NCI-H128 (cell line): ENCODE measurements around the gene BTF3L4.
"Not testable (repeated sequence)": the region's sequence is repeated elsewhere in the genome, so short reads cannot be mapped to it uniquely, and the experiment has no call there.

ENCODE experiments used
- DNase-seq: peaks from one replicate; lab custom pipeline; 2025; ENCODE audit not compliant: unreplicated experiment; lab: John Stamatoyannopoulos, UW

BTF3L4 gene

GRCh38 chr1:52056163-52056936 lies at the start of gene BTF3L4:
Gene BTF3L4, plus strand, starts transcription at chr1:52056295. Its CDS starts 3,553 bp downstream, at chr1:52059848.
- DNase-seq = peak; percentile 96

- no peak for DNase-seq
Observed at GRCh38 chr1:52007215-52008002, 48.7 kb upstream of the BTF3L4 start.

- DNase-seq = no peak
Observed at GRCh38 chr1:52008071-52008809, 47.9 kb upstream of the BTF3L4 start.

GRCh38 chr1:52022133-52022532 lies 34.0 kb upstream of the BTF3L4 start:
- DNase-seq = no peak

GRCh38 chr1:52026278-52026677 lies 29.8 kb upstream of the BTF3L4 start:
- DNase-seq = no peak

- DNase-seq = no peak
Observed at GRCh38 chr1:52028328-52028727, 27.8 kb upstream of the BTF3L4 start.

GRCh38 chr1:52028839-52029238 lies 27.3 kb upstream of the BTF3L4 start:
- DNase-seq = not testable (repeated sequence)

GRCh38 chr1:52032124-52032784 lies 23.8 kb upstream of the BTF3L4 start:
- DNase-seq = no peak

GRCh38 chr1:52032785-52033131 lies 23.3 kb upstream of the BTF3L4 start:
- DNase-seq = no peak

- peak; percentile 77 for DNase-seq
Observed at GRCh38 chr1:52033190-52034049, 22.7 kb upstream of the BTF3L4 start, which contains the start of gene KTI12. Gene KTI12, minus strand, starts transcription at chr1:52033810. Its CDS starts 49 bp downstream, at chr1:52033761.

- DNase-seq = no peak
Observed at GRCh38 chr1:52034050-52034384, 22.1 kb upstream of the BTF3L4 start.

- DNase-seq = no peak
Observed at GRCh38 chr1:52037402-52037814, 18.7 kb upstream of the BTF3L4 start.

GRCh38 chr1:52037909-52038308 lies 18.2 kb upstream of the BTF3L4 start:
- no peak for DNase-seq

GRCh38 chr1:52041551-52042185 lies 14.4 kb upstream of the BTF3L4 start:
- no peak for DNase-seq

- DNase-seq = no peak
Observed at GRCh38 chr1:52045236-52045635, 10.9 kb upstream of the BTF3L4 start.

- not testable (repeated sequence) for DNase-seq
Observed at GRCh38 chr1:52045666-52046195, 10.4 kb upstream of the BTF3L4 start.

GRCh38 chr1:52049337-52049736 lies 6.8 kb upstream of the BTF3L4 start:
- DNase-seq = not testable (repeated sequence)

GRCh38 chr1:52053862-52054261 lies 2.2 kb upstream of the BTF3L4 start:
- no peak for DNase-seq

- no peak for DNase-seq
Observed at GRCh38 chr1:52054496-52055065, 1.5 kb upstream of the BTF3L4 start.
